Measurements from ENCODE around the gene TMPRSS11E. TPM values are rescaled to one million over a fixed set of nuclear protein-coding genes. Genes with fewer than 3 reads are reported as not detected.
"Not testable (repeated sequence)": the region's sequence is repeated elsewhere in the genome, so short reads cannot be mapped to it uniquely, and the experiment has no call there.

The TMPRSS11E gene
- total and polyA plus RNA-seq, 4 donors = not detected

GRCh38 chr4:68520985-68521384, 73.7 kb downstream of the TMPRSS11E start (continued):
- TF ChIP-seq REST (IDR thresholded peaks at IDR 0.05) (no peak), GABPA (IDR thresholded peaks at IDR 0.05 in 1 of 2, conservative IDR thresholded peaks at IDR 0.05 in 1 of 2) (no peak), EGR1 (IDR thresholded peaks at IDR 0.05; ENCODE audit: low read depth in 2 of 2) (no peak), HNF4G (IDR thresholded peaks at IDR 0.05) (no peak), RAD21 (IDR thresholded peaks at IDR 0.05) (no peak)

- 83% methylated on average over 1 of the region's 1 CpG for WGBS
- not testable (repeated sequence) for H3K27ac ChIP-seq (ENCODE audit: low read depth in 1 of 2, low read length in 2 of 2); DNase-seq (ENCODE audit: low spot score); H3K4me3 ChIP-seq (ENCODE audit: low read depth in 1 of 3, low read length in 3 of 3); H3K4me1 ChIP-seq (ENCODE audit: control insufficient read depth in 4 of 4, insufficient read depth in 4 of 4, low read length in 3 of 4); H3K9ac ChIP-seq (ENCODE audit: low read depth in 1 of 2, low read length in 2 of 2); H3K27me3 ChIP-seq (ENCODE audit: control insufficient read depth in 4 of 4, insufficient read depth in 4 of 4, low read length in 3 of 4); H3K36me3 ChIP-seq (ENCODE audit: control insufficient read depth in 4 of 4, insufficient read depth in 3 of 4, low read depth in 1 of 4, low read length in 3 of 4); H3K9me3 ChIP-seq (ENCODE audit: control insufficient read depth in 4 of 4, low read length in 3 of 4)
Observed at GRCh38 chr4:68522232-68522631, 75.0 kb downstream of the TMPRSS11E start.

GRCh38 chr4:68535974-68536373, 88.7 kb downstream of the TMPRSS11E start:
- DNase-seq (ENCODE audit: low spot score) = no peak
- Histone ChIP-seq H3K9ac (ENCODE audit: low read depth in 1 of 2, low read length in 2 of 2) (no peak overlapping the region), H3K36me3 (ENCODE audit: control insufficient read depth in 4 of 4, insufficient read depth in 3 of 4, low read depth in 1 of 4, low read length in 3 of 4) (peaks cover 0 to 16% (median under 1%) of the 10 kb centered on the region in 4 donors), H3K4me1 (ENCODE audit: control insufficient read depth in 4 of 4, insufficient read depth in 4 of 4, low read length in 3 of 4) (no peaks in the 10 kb centered on the region), H3K27ac (ENCODE audit: low read depth in 1 of 2, low read length in 2 of 2) (no peak overlapping the region), H3K4me3 (ENCODE audit: low read depth in 1 of 3, low read length in 3 of 3) (no peak overlapping the region), H3K27me3 (ENCODE audit: control insufficient read depth in 4 of 4, insufficient read depth in 4 of 4, low read length in 3 of 4) (no peaks in the 10 kb centered on the region), H3K9me3 (ENCODE audit: control insufficient read depth in 4 of 4, low read length in 3 of 4) (peaks cover 0 to 17% (median 2%) of the 10 kb centered on the region in 4 donors)
- 87% methylated on average over 6 of the region's 6 CpGs for WGBS
- TF ChIP-seq FOXA1 (IDR thresholded peaks at IDR 0.05) (no peak), TAF1 (conservative IDR thresholded peaks at IDR 0.05) (no peak), MAX (IDR thresholded peaks at IDR 0.05) (no peak), FOXA2 (IDR thresholded peaks at IDR 0.05) (no peak), ATF3 (IDR thresholded peaks at IDR 0.05) (no peak)

GRCh38 chr4:68536375-68536774, 89.1 kb downstream of the TMPRSS11E start:
- DNase-seq (ENCODE audit: low spot score) = no peak
- H3K9me3 ChIP-seq (ENCODE audit: control insufficient read depth in 4 of 4, low read length in 3 of 4) = peaks cover 0 to 17% (median 2%) of the 10 kb centered on the region in 4 donors
- no peaks in the 10 kb centered on the region for H3K27me3 ChIP-seq (ENCODE audit: control insufficient read depth in 4 of 4, insufficient read depth in 4 of 4, low read length in 3 of 4)
- H3K27ac ChIP-seq (ENCODE audit: low read depth in 1 of 2, low read length in 2 of 2) = no peak overlapping the region
- no peaks in the 10 kb centered on the region for H3K4me1 ChIP-seq (ENCODE audit: control insufficient read depth in 4 of 4, insufficient read depth in 4 of 4, low read length in 3 of 4)
- WGBS = 90% methylated on average over 3 of the region's 3 CpGs
- H3K9ac ChIP-seq (ENCODE audit: low read depth in 1 of 2, low read length in 2 of 2) = no peak overlapping the region
- H3K4me3 ChIP-seq (ENCODE audit: low read depth in 1 of 3, low read length in 3 of 3) = no peak overlapping the region
- peaks cover 0 to 17% (median 1%) of the 10 kb centered on the region in 4 donors for H3K36me3 ChIP-seq (ENCODE audit: control insufficient read depth in 4 of 4, insufficient read depth in 3 of 4, low read depth in 1 of 4, low read length in 3 of 4)
- TF ChIP-seq ATF3 (IDR thresholded peaks at IDR 0.05) (no peak), GABPA (IDR thresholded peaks at IDR 0.05 in 1 of 2, conservative IDR thresholded peaks at IDR 0.05 in 1 of 2) (no peak), CTCF (IDR thresholded peaks at IDR 0.05; ENCODE audit: low read depth, low read length, missing input control) (no peak), MAX (IDR thresholded peaks at IDR 0.05) (no peak), TAF1 (conservative IDR thresholded peaks at IDR 0.05) (no peak), FOXA1 (IDR thresholded peaks at IDR 0.05) (no peak), RAD21 (IDR thresholded peaks at IDR 0.05) (no peak), YY1 (IDR thresholded peaks at IDR 0.05) (no peak), RXRA (IDR thresholded peaks at IDR 0.05) (no peak), ZBTB33 (IDR thresholded peaks at IDR 0.05) (no peak), NR2F2 (IDR thresholded peaks at IDR 0.05) (no peak), HNF4G (IDR thresholded peaks at IDR 0.05) (no peak), FOXA2 (IDR thresholded peaks at IDR 0.05) (no peak)
